HEK293T (cell line): ENCODE results near the gene CLEC16A.

Source experiments
- ARNT ChIP-seq: fragments of 450-650 bp; IDR thresholded peaks from 2 replicates; pipeline ENCODE4 v1.6.1; 2017; ENCODE audit warnings: mild to moderate bottlenecking
- BHLHE40 ChIP-seq: fragments of 450-650 bp; IDR thresholded peaks from 2 replicates; pipeline ENCODE4 v1.6.1; 2016; ENCODE audit warnings: mild to moderate bottlenecking, moderate library complexity, borderline replicate concordance
- FOXA1 ChIP-seq: fragments of 450-650 bp; IDR thresholded peaks from 2 replicates; pipeline ENCODE4 v1.6.1; 2016; ENCODE audit warnings: mild to moderate bottlenecking
- FOXK2 ChIP-seq: fragments of 450-650 bp; IDR thresholded peaks from 2 replicates; pipeline ENCODE4 v1.6.1; 2016; ENCODE audit warnings: mild to moderate bottlenecking
- FOXM1 ChIP-seq: fragments of 450-650 bp; IDR thresholded peaks from 2 replicates; pipeline ENCODE4 v1.6.1; 2017; ENCODE audit warnings: mild to moderate bottlenecking, borderline replicate concordance
- HDGF ChIP-seq: fragments of 450-650 bp; IDR thresholded peaks from 2 replicates; pipeline ENCODE4 v1.6.1; 2017; ENCODE audit warnings: antibody characterized with exemption, borderline replicate concordance
- LEF1 ChIP-seq: fragments of 450-650 bp; IDR thresholded peaks from 2 replicates; pipeline ENCODE4 v1.6.1; 2017; ENCODE audit warnings: mild to moderate bottlenecking, borderline replicate concordance
- PKNOX1 ChIP-seq: fragments of 450-650 bp; IDR thresholded peaks from 2 replicates; pipeline ENCODE4 v1.6.1; 2016
- ZNF384 ChIP-seq: fragments of 450-650 bp; IDR thresholded peaks from 2 replicates; pipeline ENCODE4 v1.6.1; 2016

- TF ChIP-seq BHLHE40, result no peak
- TF ChIP-seq ZNF384, result no peak
- no peak for TF ChIP-seq LEF1
- TF ChIP-seq HDGF, result no peak
- TF ChIP-seq FOXK2, result no peak
- no peak for TF ChIP-seq ARNT
- TF ChIP-seq FOXM1, result no peak
- TF ChIP-seq PKNOX1, result no peak
- no peak for TF ChIP-seq FOXA1
Observed at GRCh38 chr16:11170696-11171447, 226.5 kb downstream of the CLEC16A start.
